Measurements from ENCODE around the gene LRRC4C. TPM values are rescaled to one million over a fixed set of nuclear protein-coding genes. Genes with fewer than 3 reads are reported as not detected.

Gene LRRC4C
- total RNA-seq, 2 donors from 2014 or later: 0.42 TPM; not detected in 1

DNA sequence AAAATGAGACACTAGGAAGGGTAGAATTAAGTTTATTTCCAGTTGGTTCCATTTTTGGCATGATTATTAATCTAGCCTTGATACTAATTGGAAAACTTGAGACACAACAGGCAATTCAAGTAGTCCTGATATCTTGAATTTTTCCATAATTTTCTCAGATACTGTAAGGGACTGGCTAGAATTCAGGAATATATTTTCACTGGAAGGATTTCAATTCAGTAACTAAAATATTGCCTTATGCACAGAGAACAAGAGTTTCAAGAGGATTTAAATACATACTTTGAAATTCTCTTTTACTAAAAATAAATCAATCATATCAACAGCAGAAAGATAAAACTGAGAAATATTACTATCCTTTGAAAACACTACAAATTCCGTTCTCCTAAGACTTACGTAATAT lies 632.9 kb downstream of the LRRC4C start:
- no peaks in the 10 kb centered on the region for H3K9me3 ChIP-seq
- no peak overlapping the region for H3K27ac ChIP-seq
- no peak for DNase-seq
- no peaks in the 10 kb centered on the region for H3K4me1 ChIP-seq
- no peaks in the 10 kb centered on the region for H3K36me3 ChIP-seq
- no peak overlapping the region for H3K4me3 ChIP-seq
- H3K27me3 ChIP-seq: no peaks in the 10 kb centered on the region
- no peak overlapping the region for H3K9ac ChIP-seq (ENCODE audit: low read depth in 2 of 2, low read length in 2 of 2)
- intact Hi-C loops (cut with DNase I): no loop called here
- TF ChIP-seq, protein P1, sequence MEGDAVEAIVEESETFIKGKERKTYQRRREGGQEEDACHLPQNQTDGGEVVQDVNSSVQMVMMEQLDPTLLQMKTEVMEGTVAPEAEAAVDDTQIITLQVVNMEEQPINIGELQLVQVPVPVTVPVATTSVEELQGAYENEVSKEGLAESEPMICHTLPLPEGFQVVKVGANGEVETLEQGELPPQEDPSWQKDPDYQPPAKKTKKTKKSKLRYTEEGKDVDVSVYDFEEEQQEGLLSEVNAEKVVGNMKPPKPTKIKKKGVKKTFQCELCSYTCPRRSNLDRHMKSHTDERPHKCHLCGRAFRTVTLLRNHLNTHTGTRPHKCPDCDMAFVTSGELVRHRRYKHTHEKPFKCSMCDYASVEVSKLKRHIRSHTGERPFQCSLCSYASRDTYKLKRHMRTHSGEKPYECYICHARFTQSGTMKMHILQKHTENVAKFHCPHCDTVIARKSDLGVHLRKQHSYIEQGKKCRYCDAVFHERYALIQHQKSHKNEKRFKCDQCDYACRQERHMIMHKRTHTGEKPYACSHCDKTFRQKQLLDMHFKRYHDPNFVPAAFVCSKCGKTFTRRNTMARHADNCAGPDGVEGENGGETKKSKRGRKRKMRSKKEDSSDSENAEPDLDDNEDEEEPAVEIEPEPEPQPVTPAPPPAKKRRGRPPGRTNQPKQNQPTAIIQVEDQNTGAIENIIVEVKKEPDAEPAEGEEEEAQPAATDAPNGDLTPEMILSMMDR (IDR thresholded peaks at IDR 0.05): no peak

DNA sequence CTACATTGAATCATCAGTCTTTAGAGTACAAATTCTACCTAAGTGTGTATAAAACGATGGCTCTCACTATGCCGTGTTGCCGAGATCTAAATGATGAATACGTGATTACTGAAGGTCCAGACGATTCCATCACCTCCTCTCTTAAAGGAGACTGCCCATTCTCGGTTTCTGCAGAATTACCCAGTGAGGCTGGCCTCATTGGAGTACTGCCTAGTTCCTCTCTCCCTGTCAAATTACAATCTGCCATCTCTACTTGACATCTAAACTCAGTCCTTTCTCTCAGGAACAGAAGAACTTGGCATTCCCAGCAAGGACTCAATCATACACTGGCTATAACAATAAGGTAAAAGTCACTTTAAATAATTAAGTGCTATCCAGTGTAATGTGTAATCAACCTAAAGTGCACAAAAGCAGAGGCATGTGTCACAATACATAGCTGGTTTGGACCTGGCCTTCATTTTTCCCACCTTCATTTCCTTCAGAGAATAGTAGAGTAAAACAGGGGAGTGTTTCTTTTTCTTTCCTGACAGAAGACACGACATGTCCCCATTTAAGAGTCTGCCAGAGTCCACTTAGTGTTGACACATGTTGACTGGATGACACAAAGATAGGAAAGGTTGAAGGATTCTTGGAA lies 634.1 kb downstream of the LRRC4C start:
- Histone ChIP-seq H3K4me1 (no peaks in the 10 kb centered on the region), H3K9me3 (no peaks in the 10 kb centered on the region), H3K4me3 (no peak overlapping the region), H3K9ac (ENCODE audit: low read depth in 2 of 2, low read length in 2 of 2) (no peak overlapping the region), H3K27ac (no peak overlapping the region), H3K36me3 (no peaks in the 10 kb centered on the region), H3K27me3 (no peaks in the 10 kb centered on the region)
- intact Hi-C loops (cut with DNase I): no loop called here
- TF ChIP-seq, protein P1 (IDR thresholded peaks at IDR 0.05): no peak
- no peak for DNase-seq

DNA sequence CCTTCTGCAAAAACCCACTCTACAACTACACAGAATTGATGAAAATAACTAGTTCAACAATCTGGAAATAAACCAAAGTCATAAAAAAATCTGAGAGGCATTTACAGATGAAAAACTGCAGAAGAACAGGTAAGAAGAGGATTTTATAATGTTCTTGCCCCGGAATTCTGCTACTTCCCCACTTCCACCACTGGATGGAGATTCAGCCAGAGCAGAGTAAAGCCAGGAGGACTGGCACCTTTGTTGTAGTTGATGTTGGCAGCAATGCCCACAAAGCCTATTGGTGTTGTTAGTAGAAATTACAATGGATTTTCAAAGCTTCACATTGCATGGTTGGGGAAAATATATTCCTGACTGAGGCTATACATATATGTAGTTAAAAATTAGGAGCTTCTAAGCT lies 640.2 kb downstream of the LRRC4C start:
- H3K4me3 ChIP-seq: no peak overlapping the region
- H3K27me3 ChIP-seq: no peaks in the 10 kb centered on the region
- peaks cover 4% of the 10 kb centered on the region for H3K9me3 ChIP-seq
- no peak for DNase-seq
- no peaks in the 10 kb centered on the region for H3K36me3 ChIP-seq
- no peak overlapping the region for H3K27ac ChIP-seq
- TF ChIP-seq, protein P1 (IDR thresholded peaks at IDR 0.05): no peak
- H3K4me1 ChIP-seq: no peaks in the 10 kb centered on the region
- intact Hi-C loops (cut with DNase I): no loop called here
- H3K9ac ChIP-seq (ENCODE audit: low read depth in 2 of 2, low read length in 2 of 2): no peak overlapping the region

DNA sequence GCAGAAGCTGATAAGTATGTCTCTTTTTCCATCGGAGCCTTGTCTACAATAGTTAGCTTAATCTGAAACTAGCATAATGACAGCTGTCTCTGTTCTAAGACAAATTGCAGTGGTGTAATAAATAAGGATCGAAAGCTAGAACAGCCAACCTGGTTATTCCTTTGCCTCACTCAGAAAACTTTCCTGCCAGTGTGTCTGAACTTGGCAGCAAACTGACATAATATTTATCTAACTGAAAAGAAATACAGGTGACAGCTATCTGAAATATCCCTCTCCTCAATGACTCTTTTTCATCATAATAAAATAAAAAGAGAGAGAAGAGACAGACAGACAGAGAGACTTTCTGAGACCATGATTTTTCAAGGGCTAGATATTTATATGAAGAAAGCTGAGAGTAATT lies 642.5 kb downstream of the LRRC4C start:
- H3K27ac ChIP-seq: no peak overlapping the region
- intact Hi-C loops (cut with DNase I): no loop called here
- DNase-seq: no peak
- TF ChIP-seq, protein P1 (IDR thresholded peaks at IDR 0.05): no peak
- no peak overlapping the region for H3K4me3 ChIP-seq
- no peaks in the 10 kb centered on the region for H3K36me3 ChIP-seq
- no peaks in the 10 kb centered on the region for H3K4me1 ChIP-seq
- H3K9ac ChIP-seq (ENCODE audit: low read depth in 2 of 2, low read length in 2 of 2): no peak overlapping the region
- H3K9me3 ChIP-seq: peaks cover 4% of the 10 kb centered on the region
- H3K27me3 ChIP-seq: no peaks in the 10 kb centered on the region

DNA sequence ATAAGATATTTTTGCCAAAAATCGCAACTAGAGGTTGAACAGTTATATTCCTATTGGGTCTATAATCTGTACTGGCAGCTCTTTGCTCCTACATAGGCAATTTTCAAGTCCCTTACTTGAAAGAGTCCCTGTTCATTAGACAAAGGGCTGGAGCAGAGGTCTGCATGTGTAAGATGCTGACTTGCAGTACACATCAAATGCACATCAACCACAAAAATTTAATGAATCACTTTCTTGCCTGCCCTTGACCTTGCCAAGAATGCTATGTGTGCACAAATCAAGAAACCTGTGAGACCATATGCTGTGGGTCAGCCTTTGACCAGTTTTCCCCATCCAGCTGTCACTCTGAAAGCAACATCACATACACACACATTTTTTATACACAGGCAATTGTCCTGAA lies 661.5 kb downstream of the LRRC4C start:
- TF ChIP-seq, protein P1 (IDR thresholded peaks at IDR 0.05): no peak
- no peak for DNase-seq
- Histone ChIP-seq H3K4me3 (no peak overlapping the region), H3K27ac (no peak overlapping the region), H3K27me3 (no peaks in the 10 kb centered on the region), H3K36me3 (no peaks in the 10 kb centered on the region), H3K9ac (ENCODE audit: low read depth in 2 of 2, low read length in 2 of 2) (no peak overlapping the region), H3K9me3 (no peaks in the 10 kb centered on the region), H3K4me1 (no peaks in the 10 kb centered on the region)
- intact Hi-C loops (cut with DNase I): no loop called here
